Right ventricle myocardium superior (tissue), 1 donor: ENCODE results near the gene ADGRA3. TPM values are rescaled to one million over a fixed set of nuclear protein-coding genes. Genes with fewer than 3 reads are reported as not detected.

Experiments
- ATAC-seq: fragments of 200-7000 bp; cut with Tn5 transposase; one replicate; pipeline ENCODE4 v1.9.1; 2020; ENCODE audit warnings: mild to moderate bottlenecking; ENCODE audit not compliant: poor library complexity
- DNase-seq: peaks from one replicate; pipeline ENCODE4 v3.0.0-alpha.2; 2020
- intact Hi-C: fragments of 100-400 bp; cut with DNase I; formaldehyde crosslinking; loops from one replicate; pipeline ENCODE4 v1.11.2; 2022
- total RNA-seq: library from RNA; stranded (reverse); fragmentation: NEBNext Ultra II Directional; extraction: Animal tissue kit (Norgen Biotek cat#: 25700); gene quantifications from one replicate; pipeline ENCODE4 v1.2.1, GENCODE V29; 2021
- donor health status: DM: no; HTN: yes; CAD: no; lungs with severe emphysema.

The ADGRA3 gene
- total RNA-seq, 1 donor from 2014 or later: 34.3 TPM

DNA sequence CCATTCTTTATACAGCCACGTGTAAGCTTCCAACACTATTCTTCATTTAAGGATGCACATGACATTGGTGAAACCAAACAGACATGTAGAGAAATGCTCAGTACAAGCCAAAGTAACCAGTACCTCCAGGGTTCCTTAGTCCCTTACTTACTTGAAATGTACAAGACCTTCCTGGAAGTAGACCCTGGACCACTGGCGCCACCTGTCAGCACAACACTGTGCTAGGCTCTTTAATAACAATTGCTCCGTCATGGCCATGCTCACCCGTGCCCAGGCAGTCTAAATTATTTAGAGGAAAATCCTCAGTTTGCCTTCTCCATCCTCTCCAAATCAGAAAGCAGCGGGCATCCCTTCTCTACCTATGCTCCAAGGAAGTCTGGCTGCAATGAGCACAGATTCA, 52.7 kb downstream of the ADGRA3 start:
- ATAC-seq (no peak), DNase-seq (no peak)
- intact Hi-C loops: no loop called here

DNA sequence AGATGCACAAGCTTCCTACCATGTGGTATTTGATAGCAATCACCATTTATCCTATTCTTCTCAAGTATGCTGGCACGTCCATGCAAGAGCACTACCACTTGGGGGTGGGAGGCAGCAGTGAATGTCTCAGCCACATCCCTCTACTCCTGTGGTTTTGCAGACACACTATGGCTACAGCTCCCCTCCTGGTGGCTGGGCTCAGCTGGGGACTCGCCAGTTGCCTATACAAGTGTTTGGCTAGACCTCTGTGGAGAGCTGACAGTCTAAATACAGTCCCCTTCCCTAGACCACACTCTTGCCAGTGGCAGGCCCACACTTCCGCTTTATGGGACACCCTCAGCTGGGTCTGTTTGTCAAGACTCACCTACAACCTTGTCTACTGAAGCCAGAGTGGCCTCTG, 53.2 kb downstream of the ADGRA3 start:
- intact Hi-C loops: no loop called here
- ATAC-seq (no peak), DNase-seq (no peak)

DNA sequence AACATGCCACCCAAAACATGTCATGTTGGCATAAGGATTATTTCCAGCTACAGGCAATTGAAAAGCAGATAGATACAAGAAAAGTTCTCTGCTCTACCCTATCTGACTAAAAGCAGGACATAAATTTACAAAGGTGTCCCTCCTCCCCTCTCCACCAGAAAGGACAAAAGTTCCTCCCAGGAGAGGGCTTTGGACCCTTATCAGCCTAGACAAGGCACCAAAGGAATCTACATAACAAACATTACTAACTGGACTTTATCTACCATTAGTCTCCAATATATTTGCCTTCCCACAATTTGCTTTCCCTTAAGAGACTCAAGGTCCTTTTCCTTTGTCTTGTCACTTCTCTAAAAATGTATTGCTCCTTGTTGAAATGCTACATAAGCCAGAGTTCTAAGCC, 55.6 kb downstream of the ADGRA3 start:
- ATAC-seq (no peak), DNase-seq (no peak)
- intact Hi-C loops: no loop called here

DNA sequence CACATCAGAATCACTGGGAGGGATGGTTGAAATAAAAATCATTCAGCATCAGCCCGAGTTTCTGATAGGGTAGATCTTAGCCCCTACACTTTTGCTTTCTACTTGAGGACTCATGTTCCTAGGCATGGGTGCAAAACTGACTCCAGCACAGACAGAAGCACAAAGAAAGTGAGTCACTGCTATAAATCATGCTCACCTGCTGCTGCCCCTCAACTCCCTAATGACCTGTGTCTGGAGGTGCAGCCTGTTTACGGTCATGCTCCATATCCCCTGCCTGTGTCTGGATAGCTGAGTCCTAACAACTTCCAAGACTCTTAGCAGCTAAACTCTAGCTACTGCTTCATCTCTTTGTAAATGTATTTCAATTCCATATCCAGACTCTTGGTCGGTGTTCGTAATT, 57.8 kb downstream of the ADGRA3 start:
- no peak for ATAC-seq
- no peak for DNase-seq
- intact Hi-C loops: no loop called here

DNA sequence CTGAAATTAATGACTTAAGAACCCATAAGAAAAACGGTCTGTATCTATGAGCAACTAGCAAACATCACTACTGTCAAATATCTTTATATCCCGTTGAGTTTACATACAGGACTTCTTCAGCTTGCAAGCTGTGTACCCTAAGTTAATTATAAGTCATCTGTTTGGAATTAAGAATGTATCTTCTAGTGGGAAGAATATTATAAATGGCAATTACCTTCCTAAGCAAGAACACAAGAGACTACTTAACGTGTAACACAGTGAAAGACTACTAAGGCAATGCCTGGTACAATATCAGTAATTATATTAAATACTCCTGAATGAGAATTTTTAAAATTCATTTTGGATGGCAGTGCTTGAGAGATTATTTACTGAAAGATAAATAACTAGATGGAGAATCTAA, 58.5 kb downstream of the ADGRA3 start:
- ATAC-seq: no peak
- intact Hi-C loops: no loop called here
- no peak for DNase-seq

DNA sequence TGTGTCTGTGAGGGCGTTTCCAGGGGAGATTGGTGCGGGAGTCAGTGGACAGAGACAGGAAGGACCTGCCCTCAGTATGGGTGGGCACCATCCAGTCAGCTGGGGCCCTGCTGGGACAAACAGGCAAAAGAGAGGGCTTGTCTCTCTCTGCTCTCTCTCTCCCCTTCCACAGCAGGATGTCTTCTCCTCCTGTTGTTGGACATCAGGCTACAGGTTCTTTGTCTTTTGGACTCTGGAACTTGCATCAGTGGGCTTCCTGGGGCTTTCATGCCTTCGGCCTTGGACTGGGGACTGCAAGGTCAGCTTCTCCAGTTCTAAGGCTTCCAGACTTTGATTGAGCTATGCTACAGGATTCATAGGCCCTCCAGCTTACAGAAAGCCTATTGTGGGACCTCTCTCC, 59.6 kb downstream of the ADGRA3 start:
- no peak for ATAC-seq
- intact Hi-C loops: no loop called here
- DNase-seq: no peak

DNA sequence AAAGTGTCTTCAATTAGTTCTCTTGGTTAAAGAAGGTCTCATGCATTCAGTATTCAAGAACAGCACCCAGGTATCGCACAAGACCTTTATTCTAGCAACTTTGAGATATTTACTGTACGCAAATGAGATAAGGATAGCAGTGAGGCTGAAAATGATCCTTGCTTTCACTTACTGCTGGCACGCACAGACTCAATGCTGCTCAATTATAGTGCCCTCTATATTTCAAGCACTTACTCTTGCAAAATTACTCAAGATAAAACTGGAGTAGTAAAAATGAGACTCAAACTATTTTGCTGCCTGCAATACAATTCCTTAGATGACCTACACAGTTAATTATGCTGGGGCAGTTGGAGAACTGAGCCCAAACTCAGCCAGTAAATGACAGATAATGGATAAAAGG, 60.9 kb downstream of the ADGRA3 start:
- peak; percentile 71 for ATAC-seq
- DNase-seq: no peak
- intact Hi-C loops: no loop called here

DNA sequence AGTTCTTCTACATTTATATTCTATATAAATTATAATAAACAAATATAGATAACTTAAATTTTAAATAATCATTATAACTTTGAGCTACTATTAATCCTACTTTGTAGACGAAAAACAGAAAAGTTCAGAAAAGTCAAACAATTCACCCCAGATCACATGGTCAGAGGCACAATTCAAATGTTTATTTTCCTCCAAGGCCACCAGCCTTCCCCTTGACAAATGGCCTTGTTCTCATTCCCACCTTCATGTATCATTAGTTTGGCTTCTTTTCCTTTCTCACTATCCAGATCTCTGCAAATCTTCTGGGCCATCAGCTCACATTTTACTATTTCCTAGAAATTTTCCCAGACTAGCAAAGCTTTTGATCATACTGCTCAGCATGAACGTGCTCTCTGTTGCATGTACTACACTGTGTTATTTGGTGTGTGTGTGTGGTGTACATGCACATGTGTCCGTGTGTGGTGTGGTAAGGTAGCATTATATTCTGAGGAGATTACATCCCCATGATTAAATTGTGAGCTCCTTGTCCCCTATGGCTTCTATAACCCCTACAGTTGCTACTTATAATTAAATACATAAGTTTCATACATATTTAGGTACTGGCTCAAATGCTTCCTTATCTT, 61.5 kb downstream of the ADGRA3 start:
- ATAC-seq (no peak), DNase-seq (no peak)
- intact Hi-C loops: no loop called here

DNA sequence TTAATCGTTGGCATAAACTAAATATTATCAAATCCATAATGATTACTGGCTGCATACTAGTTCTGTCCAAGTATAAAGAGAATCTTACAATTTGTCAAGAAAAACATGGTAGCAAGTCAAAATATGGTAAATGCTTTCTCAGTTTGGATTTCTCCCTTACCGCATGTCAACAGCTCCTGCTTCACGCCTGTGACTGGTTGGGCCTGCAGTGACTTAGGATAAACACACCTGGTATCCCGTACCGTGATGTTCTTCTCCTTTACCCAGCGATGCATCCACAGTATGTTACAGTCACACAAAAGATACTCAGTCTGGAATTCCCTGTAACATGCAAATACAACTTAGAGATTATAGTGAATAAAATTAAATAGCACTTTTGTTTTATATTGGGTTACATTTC, 71.1 kb downstream of the ADGRA3 start:
- intact Hi-C loops: no loop called here
- ATAC-seq (no peak), DNase-seq (no peak)

DNA sequence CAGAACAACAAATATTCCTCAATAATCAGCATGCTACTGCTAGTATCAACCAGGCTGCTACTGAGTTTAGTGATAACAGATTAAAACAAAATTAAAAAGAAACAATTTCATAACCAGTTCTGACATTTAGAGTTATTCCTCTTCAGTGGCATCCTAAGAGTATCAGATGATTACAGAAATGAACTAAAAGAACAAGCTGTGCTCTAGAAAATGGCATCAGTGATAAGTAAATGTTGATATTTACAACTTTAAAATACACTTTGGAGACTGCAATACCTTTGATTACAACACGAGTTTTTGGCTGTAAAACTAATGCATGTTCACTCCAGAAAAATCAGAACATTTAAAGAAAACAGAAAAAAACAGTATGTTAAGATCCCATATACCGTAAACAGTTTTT, 72.9 kb downstream of the ADGRA3 start:
- intact Hi-C loops: no loop called here
- ATAC-seq: no peak
- DNase-seq: no peak

DNA sequence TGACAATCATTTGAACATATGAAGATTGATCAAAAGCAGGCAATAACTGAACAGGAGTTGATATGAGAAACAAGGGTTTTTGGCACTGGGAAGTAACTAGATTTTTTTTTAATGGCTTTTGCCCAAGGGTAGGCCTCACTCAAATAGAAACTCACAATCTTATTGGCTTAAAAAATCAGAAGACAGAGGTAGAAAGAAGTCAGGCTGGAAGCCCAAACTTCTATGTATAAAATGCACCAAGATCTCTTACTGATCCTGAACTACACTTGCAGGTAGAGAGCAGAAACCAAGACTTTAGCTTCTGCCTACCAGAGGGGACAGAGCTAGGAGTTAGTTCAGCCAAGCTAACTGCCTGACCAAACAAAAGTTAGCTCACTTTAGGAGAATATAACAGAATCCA, 74.9 kb downstream of the ADGRA3 start:
- intact Hi-C loops: no loop called here
- ATAC-seq: no peak
- no peak for DNase-seq

DNA sequence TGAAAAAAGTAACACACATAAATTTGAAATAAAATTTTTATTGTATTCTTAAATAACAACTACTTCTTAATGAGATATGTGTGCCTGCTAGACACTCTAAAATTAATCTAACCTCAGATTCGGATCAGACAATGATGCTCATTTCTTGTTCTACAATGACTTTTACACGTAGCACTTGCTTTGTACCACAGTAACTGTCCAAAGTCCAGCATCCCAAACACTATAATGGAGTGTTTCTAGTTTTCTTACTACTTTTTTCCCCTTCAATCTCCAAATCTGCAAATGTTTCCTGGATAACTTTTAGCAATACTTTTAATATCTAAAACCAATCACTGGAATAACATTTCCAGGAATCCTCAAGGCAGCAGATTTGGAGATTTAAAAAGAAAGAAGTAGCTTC, 75.9 kb downstream of the ADGRA3 start:
- intact Hi-C loops: no loop called here
- ATAC-seq (no peak), DNase-seq (no peak)

DNA sequence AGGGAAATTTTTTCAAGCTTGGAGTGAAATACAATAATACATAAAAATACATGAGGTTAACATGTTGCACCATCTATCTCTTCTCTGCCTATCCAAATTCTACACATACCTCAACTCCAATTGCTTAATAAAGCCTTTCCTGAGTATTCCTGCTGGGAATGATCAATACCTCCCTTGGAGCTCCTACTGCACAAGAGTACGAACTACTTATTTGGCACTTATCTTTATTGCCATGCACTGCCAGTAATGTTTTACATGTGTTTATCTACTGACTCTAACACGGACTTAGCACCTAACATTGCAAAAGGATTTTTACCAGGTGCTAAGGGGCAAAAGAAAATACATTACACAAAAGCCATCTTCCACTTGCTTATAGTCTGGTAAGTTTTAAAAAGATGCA, 80.2 kb downstream of the ADGRA3 start:
- ATAC-seq: peak; percentile 43
- intact Hi-C loops: no loop called here
- DNase-seq: no peak

DNA sequence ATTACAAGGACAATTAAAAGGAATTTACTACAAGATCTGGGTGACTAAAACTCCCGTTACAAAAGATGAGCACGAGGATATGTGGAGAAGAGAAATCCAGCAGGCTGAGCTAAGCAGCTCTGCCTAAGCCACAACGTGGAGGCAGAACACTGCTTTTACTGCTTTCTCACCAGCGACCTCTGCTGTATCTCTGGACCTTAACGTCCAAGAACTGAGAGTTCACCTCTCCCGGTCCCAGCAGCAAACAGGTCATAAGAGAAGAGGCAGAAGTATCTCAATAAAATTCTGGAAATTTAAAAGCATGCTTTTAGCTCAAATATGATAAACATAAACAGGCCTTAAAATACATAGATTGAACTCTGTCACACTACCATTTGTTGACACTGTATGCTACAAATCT, 81.0 kb downstream of the ADGRA3 start:
- ATAC-seq: peak; percentile 89
- intact Hi-C loops: no loop called here
- DNase-seq: no peak

DNA sequence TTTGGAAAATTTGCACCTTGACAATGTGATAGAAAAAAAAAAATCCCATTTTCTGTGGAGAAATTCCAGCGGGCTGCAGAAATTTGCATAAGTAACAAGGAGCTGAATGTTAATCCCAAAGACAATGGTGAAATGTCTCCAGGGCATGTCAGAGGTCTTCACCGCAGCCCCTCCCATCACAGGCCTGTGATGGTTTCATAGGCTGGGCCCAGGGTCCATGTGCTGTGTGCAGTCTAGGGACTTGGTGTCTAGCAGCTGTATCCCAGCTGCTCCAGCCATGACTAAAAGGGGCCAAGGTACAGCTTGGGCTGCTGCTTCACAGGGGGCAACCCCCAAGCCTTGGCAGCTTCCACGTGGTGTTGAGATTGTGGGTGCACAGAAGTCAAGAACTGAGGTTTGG, 85.2 kb downstream of the ADGRA3 start:
- ATAC-seq: no peak
- no peak for DNase-seq
- intact Hi-C loops: no loop called here

DNA sequence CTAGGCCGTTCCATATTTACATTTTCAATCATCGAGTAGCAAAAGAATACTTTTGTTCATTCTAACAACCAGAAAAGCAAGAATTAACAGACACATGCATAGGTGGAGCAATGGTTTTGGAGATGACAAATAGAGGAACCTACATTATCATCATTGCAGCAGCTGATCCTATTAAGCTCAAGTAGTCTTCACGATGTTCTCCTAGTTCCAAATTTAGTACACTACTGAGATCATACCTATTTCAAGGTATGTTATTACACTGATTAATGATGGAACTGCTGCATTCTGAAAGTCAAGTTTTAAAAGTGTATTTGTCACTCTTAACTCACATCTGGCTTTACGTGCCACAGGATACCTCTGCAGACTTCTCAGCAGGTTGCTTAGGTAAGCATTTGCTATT, 87.4 kb downstream of the ADGRA3 start:
- DNase-seq: no peak
- intact Hi-C loops: no loop called here
- no peak for ATAC-seq

DNA sequence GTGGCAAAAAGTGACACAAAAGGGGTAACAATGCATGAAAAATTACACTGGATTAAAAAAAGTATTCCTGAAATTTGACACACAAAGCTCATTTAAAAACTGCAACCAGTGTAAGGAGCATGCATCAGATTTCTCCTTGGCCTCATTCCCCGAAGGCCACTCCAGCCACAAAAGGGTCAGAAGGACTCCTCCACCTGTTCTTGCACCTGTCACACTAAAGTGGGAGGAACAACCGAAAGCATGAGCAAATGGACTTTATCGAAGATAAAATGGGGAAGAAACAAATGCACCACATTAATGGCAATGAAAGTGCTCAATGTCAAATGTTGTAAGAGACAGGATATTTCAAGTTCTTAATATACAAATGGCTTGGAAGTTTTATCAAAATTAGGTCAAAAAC, 88.2 kb downstream of the ADGRA3 start:
- intact Hi-C loops: no loop called here
- DNase-seq (no peak), ATAC-seq (no peak)

DNA sequence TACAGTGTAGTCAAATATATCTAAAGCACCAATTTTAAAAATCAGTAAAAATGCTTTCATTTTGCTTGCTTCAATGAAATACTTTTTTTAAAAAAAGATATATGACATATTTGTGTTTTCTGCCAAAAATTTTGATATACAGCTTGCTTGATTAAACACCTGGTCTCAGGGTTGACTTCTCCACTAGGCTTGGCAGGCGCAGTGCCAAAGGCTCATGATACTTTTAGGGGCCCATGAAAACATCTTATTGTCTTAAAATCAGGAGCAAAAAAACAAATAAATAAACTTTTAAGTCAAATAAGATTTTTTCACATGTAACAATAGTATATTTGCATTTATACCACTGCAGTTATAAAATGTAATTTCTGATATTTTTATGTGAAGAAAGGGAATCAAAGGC, 95.6 kb downstream of the ADGRA3 start:
- no peak for ATAC-seq
- DNase-seq: no peak
- intact Hi-C loops: no loop called here

DNA sequence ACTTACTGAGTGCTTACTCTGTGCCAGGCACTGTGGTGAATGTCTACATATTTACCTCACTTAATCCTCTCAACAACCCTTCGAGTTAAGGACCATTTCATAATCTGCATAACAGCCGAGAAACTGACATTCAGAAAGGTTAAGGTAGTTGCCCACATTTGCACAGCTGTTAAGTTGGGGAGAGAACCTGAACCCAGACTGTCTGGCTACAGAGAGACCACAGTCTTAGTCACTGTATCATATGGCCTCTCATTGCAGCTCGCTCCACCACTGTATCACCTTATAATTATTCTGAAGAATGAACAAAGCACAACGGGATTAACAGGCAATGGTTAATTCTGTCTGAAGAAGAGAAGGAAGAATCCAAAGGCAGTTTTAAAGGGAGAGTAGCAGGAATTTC, 98.5 kb downstream of the ADGRA3 start:
- DNase-seq: no peak
- no peak for ATAC-seq
- intact Hi-C loops: no loop called here

DNA sequence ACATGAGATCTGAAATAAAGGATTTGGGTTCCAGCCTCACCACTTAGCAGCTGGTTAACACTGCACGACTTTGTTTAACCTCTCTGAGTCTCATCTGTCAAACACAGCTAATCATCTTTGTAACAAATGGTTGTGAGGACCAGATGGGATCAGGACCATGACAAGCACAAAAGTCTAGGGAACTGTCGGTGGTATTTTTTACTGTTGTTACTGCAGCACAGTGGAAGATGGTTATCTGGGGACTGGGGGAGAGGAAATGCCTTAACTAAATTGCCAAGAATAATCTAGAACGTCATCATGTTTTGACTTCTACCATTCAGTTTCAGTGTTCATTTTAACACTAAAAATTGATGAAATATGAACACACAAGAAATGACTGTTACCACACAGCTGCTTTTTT, 99.5 kb downstream of the ADGRA3 start:
- DNase-seq: no peak
- ATAC-seq: no peak
- intact Hi-C loops: no loop called here

DNA sequence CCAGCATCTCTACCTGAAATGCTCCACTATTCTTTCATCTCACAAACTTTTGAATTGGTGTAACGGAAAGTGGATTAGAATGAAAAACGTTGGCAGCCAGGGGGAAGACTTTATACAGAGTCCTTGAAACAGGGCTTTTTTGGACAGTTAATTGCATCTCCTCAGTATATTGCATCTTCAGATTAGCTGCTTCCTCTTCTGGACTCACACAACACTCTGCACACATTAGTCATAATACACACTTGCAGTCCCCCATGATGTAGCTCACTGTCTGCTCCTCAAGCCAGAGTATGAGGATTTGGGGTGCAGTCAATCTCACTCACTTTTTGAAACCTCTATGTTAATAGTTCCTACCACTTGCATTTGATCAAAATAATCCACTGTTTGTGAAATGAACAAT, 101.0 kb downstream of the ADGRA3 start:
- DNase-seq (no peak), ATAC-seq (no peak)
- intact Hi-C loops: no loop called here

DNA sequence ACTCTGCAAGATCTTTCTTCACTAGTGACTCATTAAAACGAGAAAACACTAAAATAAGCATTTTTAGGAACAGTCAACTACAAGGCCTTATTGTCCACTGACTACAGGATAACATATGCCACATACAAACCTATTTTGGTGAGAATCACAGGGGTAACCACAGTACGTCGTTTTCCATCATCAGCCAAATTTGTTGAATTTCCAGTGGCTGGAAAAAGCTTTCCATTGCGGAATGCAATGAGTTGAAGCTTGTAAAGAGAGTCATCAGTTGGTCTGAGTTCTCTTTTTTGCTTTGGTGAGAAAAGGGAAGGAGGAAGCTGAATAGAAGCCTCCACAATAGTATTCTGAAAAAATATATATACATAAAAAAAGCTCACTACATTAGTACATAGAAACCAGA, 102.4 kb downstream of the ADGRA3 start:
- intact Hi-C loops: no loop called here
- ATAC-seq (no peak), DNase-seq (no peak)
